ENCODE results near the gene DPYSL4.

The DPYSL4 gene

GRCh38 chr10:132199268-132199853 lies 12.6 kb downstream of the DPYSL4 start:
- no peak overlapping the region for H3K27ac ChIP-seq (ENCODE audit: low read depth, low read length)

GRCh38 chr10:132199854-132200311 lies 13.1 kb downstream of the DPYSL4 start:
- Histone ChIP-seq H3K9ac (ENCODE audit: low read depth, low read length) (no peak overlapping the region), H3K27me3 (ENCODE audit: control insufficient read depth, insufficient read depth, low read length) (no peaks in the 10 kb centered on the region), H3K9me3 (ENCODE audit: control insufficient read depth, insufficient read depth, low read length) (no peaks in the 10 kb centered on the region), H3K36me3 (ENCODE audit: control insufficient read depth, insufficient read depth, low read length) (no peaks in the 10 kb centered on the region), H3K4me1 (ENCODE audit: control insufficient read depth, insufficient read depth, low read length) (no peaks in the 10 kb centered on the region), H3K4me3 (ENCODE audit: low read depth, low read length) (no peak overlapping the region), H3K27ac (ENCODE audit: low read depth, low read length) (no peak overlapping the region)

More at GRCh38 chr10:132199268-132199853, 12.6 kb downstream of the DPYSL4 start:
- no peak overlapping the region for H3K4me3 ChIP-seq (ENCODE audit: low read depth, low read length)
- H3K4me1 ChIP-seq (ENCODE audit: control insufficient read depth, insufficient read depth, low read length), result no peaks in the 10 kb centered on the region
- no peaks in the 10 kb centered on the region for H3K27me3 ChIP-seq (ENCODE audit: control insufficient read depth, insufficient read depth, low read length)
- H3K36me3 ChIP-seq (ENCODE audit: control insufficient read depth, insufficient read depth, low read length), result no peaks in the 10 kb centered on the region
- H3K9me3 ChIP-seq (ENCODE audit: control insufficient read depth, insufficient read depth, low read length), result no peaks in the 10 kb centered on the region
- no peak overlapping the region for H3K9ac ChIP-seq (ENCODE audit: low read depth, low read length)

DNA sequence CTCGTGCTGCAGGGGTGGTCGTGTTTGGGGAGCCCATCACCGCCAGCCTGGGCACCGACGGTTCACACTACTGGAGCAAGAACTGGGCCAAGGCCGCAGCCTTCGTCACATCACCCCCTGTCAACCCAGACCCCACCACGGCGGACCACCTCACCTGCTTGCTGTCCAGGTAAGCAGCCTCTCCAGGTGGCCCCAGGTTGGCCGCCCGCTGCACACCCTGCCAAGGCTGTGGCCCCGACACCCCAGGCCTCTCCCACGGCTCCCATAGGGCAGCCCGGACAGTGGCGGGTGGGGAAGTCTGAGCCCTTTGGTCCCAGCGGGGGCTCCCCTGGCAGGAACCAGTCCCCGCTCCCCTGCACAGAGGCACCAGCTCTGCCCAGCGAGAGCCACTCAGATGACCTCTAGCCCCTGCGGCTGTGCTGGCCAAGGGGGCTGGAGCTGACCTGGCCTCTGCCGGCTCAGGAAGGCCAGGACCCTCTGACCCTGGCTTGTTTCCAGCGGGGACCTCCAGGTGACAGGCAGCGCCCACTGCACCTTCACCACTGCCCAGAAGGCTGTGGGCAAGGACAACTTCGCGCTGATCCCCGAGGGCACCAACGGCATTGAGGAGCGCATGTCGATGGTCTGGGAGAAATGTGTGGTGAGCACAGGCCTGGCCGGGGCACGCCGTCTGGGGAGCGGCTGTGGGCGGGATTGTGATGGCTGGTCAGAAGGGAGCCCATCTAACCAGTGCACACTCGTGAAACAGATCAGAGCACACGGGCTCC lies 13.8 kb downstream of the DPYSL4 start:
- Histone ChIP-seq H3K4me1 (ENCODE audit: control insufficient read depth, insufficient read depth, low read length) (no peaks in the 10 kb centered on the region), H3K9me3 (ENCODE audit: control insufficient read depth, insufficient read depth, low read length) (no peaks in the 10 kb centered on the region), H3K27ac (ENCODE audit: low read depth, low read length) (no peak overlapping the region), H3K9ac (ENCODE audit: low read depth, low read length) (no peak overlapping the region), H3K4me3 (ENCODE audit: low read depth, low read length) (no peak overlapping the region), H3K27me3 (ENCODE audit: control insufficient read depth, insufficient read depth, low read length) (no peaks in the 10 kb centered on the region), H3K36me3 (ENCODE audit: control insufficient read depth, insufficient read depth, low read length) (no peaks in the 10 kb centered on the region)

DNA sequence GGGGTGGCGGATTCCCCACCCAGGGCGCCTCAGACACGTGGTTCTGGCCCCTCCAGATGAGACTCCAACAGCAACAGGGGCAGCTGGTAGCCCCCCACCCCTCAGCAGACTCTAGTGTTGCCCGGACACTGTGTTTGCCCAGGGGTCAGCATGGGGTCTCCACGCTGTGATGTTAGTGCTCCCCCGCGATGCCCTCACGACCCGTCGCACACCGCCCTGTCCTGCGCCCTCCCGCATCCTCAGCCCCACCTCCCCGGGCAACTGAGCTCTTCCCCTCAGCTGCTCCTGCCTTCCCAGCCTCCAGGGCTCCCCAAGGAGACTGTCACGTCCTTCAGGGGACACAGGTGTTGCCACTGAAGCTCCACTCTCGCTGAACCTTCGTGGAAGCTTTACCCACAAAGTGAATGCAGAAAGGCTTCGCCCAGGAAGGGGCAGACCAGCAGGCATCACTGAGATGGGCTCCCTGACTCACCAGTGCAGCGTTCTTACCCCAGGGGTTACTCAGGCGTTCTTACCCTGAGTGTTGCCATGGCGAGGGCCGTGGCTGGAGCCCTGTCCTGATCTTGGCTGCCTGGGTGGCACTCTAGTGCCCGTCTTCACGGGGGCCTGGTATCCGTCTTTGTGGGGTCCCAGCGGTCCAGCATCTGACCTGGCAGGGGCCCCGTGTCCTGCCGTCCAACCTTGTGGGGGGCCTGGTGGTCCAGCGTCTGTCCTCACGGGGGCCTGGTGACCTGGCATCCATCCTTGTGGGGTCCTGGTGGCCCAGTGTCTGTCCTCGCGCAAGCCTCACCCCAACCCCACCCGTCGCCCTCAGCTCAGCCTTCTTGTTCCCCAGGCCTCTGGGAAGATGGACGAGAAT lies 14.6 kb downstream of the DPYSL4 start:
- H3K9me3 ChIP-seq (ENCODE audit: control insufficient read depth, insufficient read depth, low read length), result no peaks in the 10 kb centered on the region
- H3K27ac ChIP-seq (ENCODE audit: low read depth, low read length), result no peak overlapping the region
- H3K27me3 ChIP-seq (ENCODE audit: control insufficient read depth, insufficient read depth, low read length), result no peaks in the 10 kb centered on the region
- no peak overlapping the region for H3K9ac ChIP-seq (ENCODE audit: low read depth, low read length)
- H3K4me3 ChIP-seq (ENCODE audit: low read depth, low read length), result no peak overlapping the region
- no peaks in the 10 kb centered on the region for H3K36me3 ChIP-seq (ENCODE audit: control insufficient read depth, insufficient read depth, low read length)
- H3K4me1 ChIP-seq (ENCODE audit: control insufficient read depth, insufficient read depth, low read length), result no peaks in the 10 kb centered on the region

- no peak overlapping the region for H3K27ac ChIP-seq (ENCODE audit: low read depth, low read length)
- no peak overlapping the region for H3K9ac ChIP-seq (ENCODE audit: low read depth, low read length)
- H3K27me3 ChIP-seq (ENCODE audit: control insufficient read depth, insufficient read depth, low read length), result no peaks in the 10 kb centered on the region
- no peaks in the 10 kb centered on the region for H3K4me1 ChIP-seq (ENCODE audit: control insufficient read depth, insufficient read depth, low read length)
- no peaks in the 10 kb centered on the region for H3K36me3 ChIP-seq (ENCODE audit: control insufficient read depth, insufficient read depth, low read length)
- no peaks in the 10 kb centered on the region for H3K9me3 ChIP-seq (ENCODE audit: control insufficient read depth, insufficient read depth, low read length)
- no peak overlapping the region for H3K4me3 ChIP-seq (ENCODE audit: low read depth, low read length)
Observed at GRCh38 chr10:132202070-132202970, 15.6 kb downstream of the DPYSL4 start.

GRCh38 chr10:132203256-132204077 lies 16.7 kb downstream of the DPYSL4 start:
- Histone ChIP-seq H3K9ac (ENCODE audit: low read depth, low read length) (no peak overlapping the region), H3K9me3 (ENCODE audit: control insufficient read depth, insufficient read depth, low read length) (no peaks in the 10 kb centered on the region), H3K27me3 (ENCODE audit: control insufficient read depth, insufficient read depth, low read length) (no peaks in the 10 kb centered on the region), H3K4me1 (ENCODE audit: control insufficient read depth, insufficient read depth, low read length) (no peaks in the 10 kb centered on the region), H3K27ac (ENCODE audit: low read depth, low read length) (no peak overlapping the region), H3K4me3 (ENCODE audit: low read depth, low read length) (no peak overlapping the region), H3K36me3 (ENCODE audit: control insufficient read depth, insufficient read depth, low read length) (no peaks in the 10 kb centered on the region)

DNA sequence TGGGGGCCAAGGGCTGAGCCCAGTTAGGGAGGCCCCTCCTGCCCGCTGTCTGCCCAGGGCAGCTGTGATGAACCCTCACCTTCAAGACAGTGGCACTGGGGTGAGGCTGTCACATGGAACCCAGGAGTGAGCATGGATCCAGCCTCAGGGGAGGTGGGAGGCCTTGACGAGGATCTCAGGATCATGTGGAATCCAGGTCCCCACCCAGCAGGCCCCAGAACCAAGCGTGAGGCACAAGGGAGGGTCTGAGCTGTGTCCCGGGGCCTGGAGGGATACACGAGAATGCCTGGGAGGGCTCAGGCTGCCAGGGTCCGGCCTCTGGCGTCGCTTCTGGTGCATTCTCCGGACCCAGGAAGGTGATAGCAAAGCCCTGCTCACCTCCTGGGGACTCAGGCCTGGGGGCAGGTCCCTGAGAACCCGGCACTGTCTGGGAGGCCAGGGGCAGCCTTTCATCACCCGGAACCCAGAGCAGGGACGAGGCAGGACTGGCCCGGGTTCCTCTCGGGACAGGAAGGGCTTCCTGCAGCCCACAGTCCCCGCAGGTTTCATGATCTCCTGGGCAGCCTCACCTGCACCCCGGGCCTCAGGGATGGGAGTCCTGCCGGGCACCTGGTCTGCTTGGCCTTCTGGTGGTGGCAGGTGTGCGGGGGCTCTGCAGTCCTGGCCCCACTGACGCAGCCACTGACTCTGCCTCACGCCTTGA lies 17.5 kb downstream of the DPYSL4 start:
- H3K9ac ChIP-seq (ENCODE audit: low read depth, low read length), result no peak overlapping the region
- H3K9me3 ChIP-seq (ENCODE audit: control insufficient read depth, insufficient read depth, low read length), result no peaks in the 10 kb centered on the region
- H3K4me1 ChIP-seq (ENCODE audit: control insufficient read depth, insufficient read depth, low read length), result no peaks in the 10 kb centered on the region
- H3K4me3 ChIP-seq (ENCODE audit: low read depth, low read length), result no peak overlapping the region
- H3K36me3 ChIP-seq (ENCODE audit: control insufficient read depth, insufficient read depth, low read length), result no peaks in the 10 kb centered on the region
- H3K27me3 ChIP-seq (ENCODE audit: control insufficient read depth, insufficient read depth, low read length), result no peaks in the 10 kb centered on the region
- no peak overlapping the region for H3K27ac ChIP-seq (ENCODE audit: low read depth, low read length)

DNA sequence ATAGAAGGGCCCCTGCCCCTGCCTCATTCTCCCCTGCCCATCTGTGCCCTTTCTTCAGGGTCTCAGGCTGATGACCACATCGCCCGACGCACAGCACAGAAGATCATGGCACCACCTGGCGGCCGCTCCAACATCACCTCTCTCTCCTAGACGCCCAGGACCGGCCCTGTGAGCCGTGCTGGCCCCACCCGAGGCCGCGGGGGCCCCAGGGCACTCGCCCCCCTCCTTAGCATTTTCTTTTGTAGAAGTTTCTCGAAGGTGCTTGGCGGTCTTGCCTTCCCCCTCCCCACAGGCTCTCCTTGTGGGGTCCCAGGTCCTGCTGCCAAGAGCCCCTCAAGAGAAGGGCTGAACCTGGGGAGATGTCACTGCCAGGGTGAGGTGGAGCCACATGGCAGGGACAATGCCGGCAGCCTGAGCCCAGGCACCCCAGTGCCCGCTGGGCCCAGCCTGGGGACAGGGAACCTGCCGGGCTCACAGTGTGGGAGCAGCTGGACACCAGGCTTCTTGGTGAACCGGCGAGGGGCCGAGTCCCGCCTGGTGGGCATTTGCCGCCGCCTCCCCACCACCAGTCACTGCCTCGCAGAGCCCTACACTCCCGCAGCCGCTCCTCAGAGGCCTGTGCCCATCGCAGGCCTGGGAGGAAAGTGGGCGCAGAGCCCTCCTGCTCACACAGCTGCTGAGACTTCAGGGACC lies 18.2 kb downstream of the DPYSL4 start:
- H3K27ac ChIP-seq (ENCODE audit: low read depth, low read length), result no peak overlapping the region
- H3K4me1 ChIP-seq (ENCODE audit: control insufficient read depth, insufficient read depth, low read length), result no peaks in the 10 kb centered on the region
- no peaks in the 10 kb centered on the region for H3K36me3 ChIP-seq (ENCODE audit: control insufficient read depth, insufficient read depth, low read length)
- no peaks in the 10 kb centered on the region for H3K9me3 ChIP-seq (ENCODE audit: control insufficient read depth, insufficient read depth, low read length)
- H3K27me3 ChIP-seq (ENCODE audit: control insufficient read depth, insufficient read depth, low read length), result no peaks in the 10 kb centered on the region
- H3K9ac ChIP-seq (ENCODE audit: low read depth, low read length), result no peak overlapping the region
- no peak overlapping the region for H3K4me3 ChIP-seq (ENCODE audit: low read depth, low read length)

DNA sequence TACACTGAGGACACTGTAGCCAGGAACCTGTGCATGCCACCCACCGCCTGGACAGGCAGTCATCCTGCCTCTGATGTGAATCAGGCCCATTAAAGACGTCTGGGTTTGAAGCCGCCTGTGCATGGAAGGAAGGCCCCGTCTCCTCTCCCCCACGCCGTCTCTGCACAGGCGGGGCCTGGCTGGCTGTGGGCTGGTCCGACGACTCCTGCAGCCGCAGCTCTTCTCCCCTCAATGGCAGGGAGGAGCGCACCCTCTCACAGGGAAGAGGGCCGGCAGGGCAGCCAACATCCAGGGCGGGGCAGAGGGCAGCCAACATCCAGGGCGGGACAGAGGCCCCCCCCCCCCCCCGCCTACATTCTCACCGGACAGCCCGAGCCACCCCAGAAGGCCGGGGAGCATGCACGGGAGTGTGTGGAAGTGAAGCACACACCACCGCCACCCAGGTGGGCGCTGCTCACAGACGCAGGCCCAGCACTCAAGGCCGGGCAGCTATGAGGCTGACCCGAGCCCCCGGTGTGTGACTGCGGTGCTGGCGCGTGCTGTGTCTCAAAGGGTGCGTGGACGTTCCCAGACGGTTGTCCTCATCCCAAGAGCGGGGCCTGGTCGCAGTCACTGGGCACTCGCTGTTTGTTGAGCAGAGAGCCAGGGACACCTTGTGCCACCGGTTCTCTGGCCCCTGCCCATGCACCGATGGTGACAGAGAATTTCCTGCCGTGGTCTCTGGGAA lies 19.1 kb downstream of the DPYSL4 start:
- Histone ChIP-seq H3K36me3 (ENCODE audit: control insufficient read depth, insufficient read depth, low read length) (no peaks in the 10 kb centered on the region), H3K27me3 (ENCODE audit: control insufficient read depth, insufficient read depth, low read length) (no peaks in the 10 kb centered on the region), H3K27ac (ENCODE audit: low read depth, low read length) (no peak overlapping the region), H3K4me1 (ENCODE audit: control insufficient read depth, insufficient read depth, low read length) (no peaks in the 10 kb centered on the region), H3K9me3 (ENCODE audit: control insufficient read depth, insufficient read depth, low read length) (no peaks in the 10 kb centered on the region), H3K9ac (ENCODE audit: low read depth, low read length) (no peak overlapping the region), H3K4me3 (ENCODE audit: low read depth, low read length) (no peak overlapping the region)
